ENCODE measurements around the gene CGN. TPM values are rescaled to one million over a fixed set of nuclear protein-coding genes. Genes with fewer than 3 reads are reported as not detected.

Gene CGN
- total RNA-seq, 1 experiment from 2014 or later = 30.9 TPM

DNA sequence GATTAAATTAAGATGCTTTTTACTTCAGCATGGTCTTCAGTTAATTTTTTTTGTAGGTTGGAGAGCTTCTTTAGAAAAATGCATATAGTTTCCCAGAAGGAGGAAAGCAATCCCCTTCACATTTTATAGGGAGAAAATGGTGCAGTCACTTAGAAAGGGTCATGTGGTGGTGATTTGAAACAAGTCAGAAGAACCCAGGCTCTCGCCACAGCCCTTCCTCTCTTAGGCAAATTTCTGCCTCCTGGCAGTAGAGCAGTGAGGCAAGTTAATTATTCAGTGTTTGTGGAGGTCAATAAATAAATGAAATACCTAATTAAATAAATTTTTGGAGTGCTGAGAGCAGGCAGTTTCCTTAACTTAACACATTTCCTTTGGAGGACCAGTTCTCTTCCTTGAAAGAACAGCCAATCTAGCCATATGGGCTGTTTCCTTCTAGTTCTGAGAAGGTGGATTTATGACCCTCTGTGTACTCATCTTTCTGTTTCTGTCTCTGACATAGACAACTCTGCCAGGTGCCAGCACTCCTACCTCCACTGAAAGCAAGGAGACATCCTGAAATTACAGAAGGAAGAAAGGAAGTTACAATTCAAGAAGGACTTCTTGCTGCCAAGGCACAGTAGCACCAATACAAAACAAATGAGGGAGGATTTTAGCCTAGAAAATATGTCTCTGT lies 32.9 kb upstream of the CGN start:
- Mint-ChIP-seq H3K9me3 (peaks cover 4 to 6% of the 10 kb centered on the region in 2 experiments; a peak in 4 of 5 replicates), H3K27me3 (ENCODE audit: low read depth) (no peaks in the 10 kb centered on the region), H3K4me1 (peaks cover 0 to 6% of the 10 kb centered on the region in 2 experiments; a peak in 2 of 4 replicates), H3K4me3 (no peak overlapping the region), H3K27ac (no peak overlapping the region), H3K36me3 (ENCODE audit: insufficient read depth in 1 of 3, low read depth in 3 of 3) (peaks cover 0 to 5% (median 0%) of the 10 kb centered on the region in 3 experiments; a peak in 2 of 7 replicates)
- peaks cover 3% of the 10 kb centered on the region for H3K23me2 ChIP-seq (ENCODE audit: insufficient read length, low read depth, low read length, poor library complexity, severe bottlenecking)
- no peak overlapping the region for H2AK5ac ChIP-seq (ENCODE audit: insufficient read length, low read length)
- H2AFZ ChIP-seq (ENCODE audit: low read length) = no peak overlapping the region
- H3K4me2 ChIP-seq (ENCODE audit: insufficient read depth, insufficient read length, low read length) = no peak overlapping the region
- no peak overlapping the region for H3K4ac ChIP-seq (ENCODE audit: low read depth, low read length)
- H3K79me1 ChIP-seq (ENCODE audit: insufficient read depth, low read depth, low read length, poor library complexity, severe bottlenecking) = no peaks in the 10 kb centered on the region
- H3K9me3 ChIP-seq (ENCODE audit: control insufficient read depth, low read depth, low read length) = no peaks in the 10 kb centered on the region
- no peak overlapping the region for H4K5ac ChIP-seq (ENCODE audit: insufficient read length, low read depth, low read length)
- no peak overlapping the region for H3K27ac ChIP-seq (ENCODE audit: insufficient read length, low read depth, low read length)
- H2BK15ac ChIP-seq (ENCODE audit: low read depth, low read length) = no peak overlapping the region
- H2BK120ac ChIP-seq (ENCODE audit: low read depth, low read length, poor library complexity, severe bottlenecking) = no peak overlapping the region
- WGBS (ENCODE audit: extremely low coverage, insufficient read length, low lambda C conversion rate) = no CpG with 5 or more reads among the region's 1 CpG
- H3K4me1 ChIP-seq (ENCODE audit: insufficient read depth, low read length) = no peaks in the 10 kb centered on the region
- no peak overlapping the region for H3K18ac ChIP-seq (ENCODE audit: insufficient read length, low read depth, low read length)
- no peak overlapping the region for H4K8ac ChIP-seq (replicated peaks; ENCODE audit: insufficient read length, low read depth, low read length)
- no peak overlapping the region for H3K9ac ChIP-seq (ENCODE audit: extremely low read depth, insufficient read length, low read length)
- no peak overlapping the region for H2BK5ac ChIP-seq (ENCODE audit: insufficient read length, low read length)
- no peaks in the 10 kb centered on the region for H3K79me2 ChIP-seq (ENCODE audit: insufficient read depth, low read length)
- TF ChIP-seq, protein P1, sequence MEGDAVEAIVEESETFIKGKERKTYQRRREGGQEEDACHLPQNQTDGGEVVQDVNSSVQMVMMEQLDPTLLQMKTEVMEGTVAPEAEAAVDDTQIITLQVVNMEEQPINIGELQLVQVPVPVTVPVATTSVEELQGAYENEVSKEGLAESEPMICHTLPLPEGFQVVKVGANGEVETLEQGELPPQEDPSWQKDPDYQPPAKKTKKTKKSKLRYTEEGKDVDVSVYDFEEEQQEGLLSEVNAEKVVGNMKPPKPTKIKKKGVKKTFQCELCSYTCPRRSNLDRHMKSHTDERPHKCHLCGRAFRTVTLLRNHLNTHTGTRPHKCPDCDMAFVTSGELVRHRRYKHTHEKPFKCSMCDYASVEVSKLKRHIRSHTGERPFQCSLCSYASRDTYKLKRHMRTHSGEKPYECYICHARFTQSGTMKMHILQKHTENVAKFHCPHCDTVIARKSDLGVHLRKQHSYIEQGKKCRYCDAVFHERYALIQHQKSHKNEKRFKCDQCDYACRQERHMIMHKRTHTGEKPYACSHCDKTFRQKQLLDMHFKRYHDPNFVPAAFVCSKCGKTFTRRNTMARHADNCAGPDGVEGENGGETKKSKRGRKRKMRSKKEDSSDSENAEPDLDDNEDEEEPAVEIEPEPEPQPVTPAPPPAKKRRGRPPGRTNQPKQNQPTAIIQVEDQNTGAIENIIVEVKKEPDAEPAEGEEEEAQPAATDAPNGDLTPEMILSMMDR (conservative IDR thresholded peaks at IDR 0.05) = no peak
- no peak overlapping the region for H4K91ac ChIP-seq (ENCODE audit: insufficient read length, low read depth, low read length)
- no peak for DNase-seq
- no peak overlapping the region for H3K23ac ChIP-seq (ENCODE audit: insufficient read length, low read depth, low read length)
- no peaks in the 10 kb centered on the region for H4K20me1 ChIP-seq (ENCODE audit: control insufficient read depth, insufficient read depth, insufficient read length)
- H3K56ac ChIP-seq (ENCODE audit: insufficient read length, low read depth, low read length) = no peak overlapping the region
- H2BK20ac ChIP-seq (ENCODE audit: low read depth, low read length, poor library complexity, severe bottlenecking) = no peak overlapping the region
- no peak overlapping the region for H3T11ph ChIP-seq (ENCODE audit: low read length)
- H2BK12ac ChIP-seq (ENCODE audit: insufficient read length, low read depth, low read length) = no peak overlapping the region
- no peak overlapping the region for H3K14ac ChIP-seq (ENCODE audit: insufficient read depth, low read length)
- H3K27me3 ChIP-seq (ENCODE audit: insufficient read depth, low read length) = no peaks in the 10 kb centered on the region
